Colon (tissue), 2 donors: ENCODE results near the gene PIH1D1.
"Not testable (repeated sequence)": the region's sequence is repeated elsewhere in the genome, so short reads cannot be mapped to it uniquely, and the experiment has no call there.

Experiments
- FAIRE-seq: peaks from 2 replicates; lab custom pipeline; 2012; peaks lifted over from hg19 to GRCh38; lab: Jason Lieb, UNC
- donor health status: control.
- donor health status: control.

Gene PIH1D1

GRCh38 chr19:49481020-49481683, 29.5 kb upstream of the PIH1D1 start:
- no peak for FAIRE-seq

- FAIRE-seq = no peak
These were observed 28.5 kb upstream of the PIH1D1 start for GRCh38 chr19:49479975-49480628.

DNA sequence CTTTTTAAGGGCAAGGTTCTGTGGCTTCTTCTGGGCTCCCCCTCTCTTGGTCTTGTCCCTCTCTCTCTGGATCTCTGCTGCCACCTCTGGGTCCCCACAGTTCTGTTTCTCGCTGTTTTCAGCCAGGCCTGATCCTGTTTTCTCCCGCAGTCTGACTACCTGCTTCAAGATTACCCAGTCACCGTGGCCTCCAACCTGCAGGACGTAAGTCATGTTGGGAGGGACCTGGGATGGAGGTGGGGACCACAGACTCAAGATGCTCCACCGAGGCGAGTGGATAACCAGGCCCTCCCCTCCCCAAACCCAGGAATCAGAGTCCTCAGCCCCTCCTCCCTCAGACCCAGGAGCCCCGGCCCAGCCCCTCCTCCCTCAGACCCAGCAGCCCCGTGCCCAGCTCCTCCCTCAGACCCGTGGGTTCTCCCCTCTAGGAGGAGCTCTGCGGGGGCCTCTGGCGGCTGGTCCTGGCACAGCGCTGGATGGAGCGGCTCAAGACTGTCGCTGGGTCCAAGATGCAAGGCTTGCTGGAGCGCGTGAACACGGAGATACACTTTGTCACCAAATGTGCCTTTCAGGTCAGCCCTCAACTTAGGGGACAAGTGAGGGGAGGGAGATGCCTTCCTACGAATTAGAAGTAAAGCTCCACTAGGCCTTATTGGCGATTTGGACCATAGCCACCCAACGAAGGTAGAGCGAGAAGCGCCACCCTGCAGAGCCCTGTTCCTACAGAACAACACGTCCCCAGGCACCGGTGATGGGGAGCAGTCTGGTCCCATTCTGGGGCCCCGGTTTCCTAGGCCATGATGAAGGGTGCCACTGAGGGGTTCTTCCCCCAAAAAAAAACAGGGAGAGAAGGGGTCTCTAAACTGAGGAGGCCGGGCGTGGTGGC, 24.6 kb upstream of the PIH1D1 start:
- FAIRE-seq = no peak

DNA sequence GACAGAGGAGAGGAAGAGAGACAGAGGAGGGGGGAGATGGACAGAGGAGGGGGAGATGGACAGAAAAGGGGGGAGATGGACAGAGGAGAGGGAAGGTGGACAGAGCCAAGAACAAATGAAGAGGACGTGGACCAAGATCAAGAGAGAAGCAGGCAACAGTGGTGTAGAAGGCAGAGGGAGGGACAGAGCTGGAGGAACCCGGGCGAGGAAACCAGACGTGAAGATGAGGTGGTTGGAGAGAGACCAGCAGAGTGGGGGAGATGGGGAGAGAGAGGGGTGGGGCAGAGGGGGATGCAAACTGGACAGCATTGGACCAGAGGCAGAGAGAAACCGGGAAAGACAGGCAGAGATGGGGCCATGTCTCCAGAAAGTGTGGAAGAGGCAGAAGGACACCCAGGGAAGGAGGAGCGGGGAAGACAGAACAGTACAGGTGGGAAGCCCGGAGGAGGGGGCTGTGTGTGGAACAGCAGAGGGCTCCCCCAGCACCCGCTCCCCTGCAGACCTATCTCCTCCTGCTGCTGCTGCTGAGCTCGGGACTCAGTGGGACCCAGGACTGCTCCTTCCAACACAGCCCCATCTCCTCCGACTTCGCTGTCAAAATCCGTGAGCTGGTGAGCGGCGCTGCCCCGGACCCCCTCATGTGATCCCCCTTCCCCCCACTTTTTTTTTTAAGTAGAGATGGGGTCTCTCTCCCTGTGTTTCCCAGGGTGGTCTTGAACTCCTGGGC, 23.7 kb upstream of the PIH1D1 start:
- FAIRE-seq = no peak

GRCh38 chr19:49474542-49474924, 22.9 kb upstream of the PIH1D1 start:
- FAIRE-seq = no peak

DNA sequence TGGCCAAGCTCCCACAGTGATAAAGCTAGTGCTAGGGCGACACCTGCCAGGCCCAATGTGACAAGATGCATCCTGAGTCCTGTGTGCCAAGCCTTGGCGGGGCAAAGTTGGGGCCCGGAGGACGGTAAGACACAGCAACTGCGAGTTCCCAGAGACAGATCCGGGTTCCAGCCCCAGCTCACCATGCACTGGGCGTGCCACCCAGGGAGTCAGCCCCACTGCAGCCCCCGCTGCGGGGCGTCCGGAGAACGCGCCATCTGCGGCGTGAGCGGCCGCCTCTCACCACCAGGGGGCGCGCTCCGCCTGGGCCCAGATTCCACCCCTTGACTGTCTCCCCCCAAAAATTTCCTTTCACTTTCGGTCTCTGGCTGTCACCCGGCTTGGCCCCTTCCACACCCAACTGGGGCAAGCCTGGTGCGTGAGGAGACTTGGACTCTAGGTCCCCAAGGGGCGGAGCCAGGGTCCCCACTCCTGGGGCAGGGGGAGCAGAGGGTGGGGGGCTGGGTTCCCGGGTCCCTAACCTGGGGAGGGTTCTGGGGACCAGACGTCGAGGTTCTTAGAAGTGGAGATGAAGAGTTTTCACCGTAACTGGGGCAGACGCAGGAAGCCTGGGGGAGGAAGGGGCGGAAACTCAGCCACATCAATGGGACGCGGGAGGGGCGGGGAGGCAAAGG, 22.4 kb upstream of the PIH1D1 start, which contains the start of gene FLT3LG:
Gene FLT3LG, plus strand, starts transcription at position 348 of the 674 bp plus-strand sequence. CDS start 425 bp downstream, outside the sequence.
- no peak for FAIRE-seq

GRCh38 chr19:49473501-49473867, 21.9 kb upstream of the PIH1D1 start:
- FAIRE-seq = not testable (repeated sequence)

DNA sequence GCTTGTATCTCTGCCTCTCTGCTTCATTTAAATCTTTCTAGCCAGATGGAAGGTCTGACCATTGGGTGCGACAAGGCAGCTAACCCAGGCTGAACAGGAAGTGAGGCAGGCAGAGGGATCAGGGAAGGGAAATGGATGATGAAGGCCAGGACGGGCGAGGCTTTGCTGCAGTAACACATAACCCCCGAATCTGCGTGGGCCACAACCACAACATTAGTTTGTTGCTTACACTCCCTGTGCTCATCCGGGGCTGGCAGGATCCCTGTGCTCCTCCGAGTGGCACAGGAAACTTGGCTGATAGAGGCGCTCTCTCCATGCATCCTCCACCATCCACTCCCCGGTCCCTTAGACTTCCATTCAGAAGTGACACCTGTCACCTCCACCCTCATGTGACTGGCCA, 21.3 kb upstream of the PIH1D1 start:
- no peak for FAIRE-seq

DNA sequence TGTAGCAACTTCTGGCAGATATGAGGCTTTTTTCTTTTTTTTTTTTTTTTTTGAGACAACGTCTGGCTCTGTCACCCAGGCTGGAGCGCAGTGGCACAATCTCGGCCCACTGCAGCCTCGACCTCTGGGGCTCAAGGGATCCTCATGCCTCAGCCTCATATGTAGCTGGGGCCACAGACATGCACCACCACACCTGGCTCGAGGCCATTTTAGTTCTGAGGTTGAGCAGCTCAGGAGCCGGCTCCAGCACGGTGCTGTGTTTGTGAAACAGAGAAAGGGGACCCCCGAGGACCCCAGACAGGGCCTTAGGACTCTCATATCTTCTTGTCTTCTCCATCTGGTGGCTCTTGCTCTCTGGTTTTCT, 19.0 kb upstream of the PIH1D1 start:
- no peak for FAIRE-seq

DNA sequence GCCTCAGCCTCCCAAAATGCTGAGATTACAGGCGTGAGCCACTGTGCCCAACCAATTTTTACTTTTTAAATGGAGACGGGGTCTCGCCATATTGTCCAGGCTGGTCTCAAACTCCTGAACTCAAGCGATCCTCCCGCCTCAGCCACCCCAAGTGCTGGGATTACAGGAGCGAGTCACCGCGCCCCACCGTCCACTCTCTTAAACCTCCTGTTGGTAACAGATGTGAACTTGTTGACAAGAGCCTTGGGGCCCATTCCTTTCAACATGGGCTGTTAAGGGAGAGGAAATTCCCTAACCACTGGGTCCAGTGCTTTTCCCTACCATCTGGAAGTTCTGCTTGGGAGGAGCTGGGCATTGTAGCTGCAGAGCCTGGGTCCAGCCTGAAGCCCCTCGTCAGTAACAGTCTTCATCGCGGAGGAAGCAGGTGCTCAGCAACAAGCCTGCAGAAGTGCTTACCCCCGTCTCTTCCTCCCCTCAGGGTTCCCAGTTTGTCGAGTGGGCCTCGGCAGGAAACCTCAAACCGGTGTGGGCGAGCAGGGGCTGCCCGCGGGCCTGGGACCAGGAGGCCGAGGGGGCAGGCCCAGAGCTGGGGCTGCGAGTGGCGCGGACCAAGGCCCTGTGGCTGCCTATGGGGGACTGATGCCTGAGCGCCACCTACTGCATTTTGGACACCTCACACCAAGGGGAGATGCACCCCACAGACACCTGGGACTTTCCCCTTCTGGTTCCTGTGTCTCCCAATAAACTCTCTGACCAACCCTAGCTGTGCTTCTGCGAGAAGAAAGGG, 18.4 kb upstream of the PIH1D1 start:
- no peak for FAIRE-seq

GRCh38 chr19:49468746-49469447, 17.3 kb upstream of the PIH1D1 start:
- no peak for FAIRE-seq

DNA sequence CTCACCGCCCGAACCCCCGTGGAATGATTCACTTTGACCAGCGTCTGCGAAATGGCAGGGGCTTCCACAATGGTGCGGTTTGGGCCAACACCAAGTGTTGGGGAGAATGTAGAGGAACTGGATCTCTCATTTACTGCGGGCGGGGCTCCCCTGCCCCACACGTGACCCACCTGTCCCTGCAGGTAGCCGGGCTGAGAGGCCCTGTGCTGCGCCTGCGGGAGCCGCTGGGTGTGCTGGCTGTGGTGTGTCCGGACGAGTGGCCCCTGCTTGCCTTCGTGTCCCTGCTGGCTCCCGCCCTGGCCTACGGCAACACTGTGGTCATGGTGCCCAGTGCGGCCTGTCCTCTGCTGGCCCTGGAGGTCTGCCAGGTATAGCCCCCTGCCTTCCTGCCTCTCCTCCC, 16.6 kb upstream of the PIH1D1 start:
- no peak for FAIRE-seq

- FAIRE-seq = no peak
These were observed 13.8 kb upstream of the PIH1D1 start for GRCh38 chr19:49465371-49465770.

GRCh38 chr19:49463960-49464740, 12.5 kb upstream of the PIH1D1 start:
- no peak for FAIRE-seq

GRCh38 chr19:49462492-49462891, 10.9 kb upstream of the PIH1D1 start:
- no peak for FAIRE-seq

DNA sequence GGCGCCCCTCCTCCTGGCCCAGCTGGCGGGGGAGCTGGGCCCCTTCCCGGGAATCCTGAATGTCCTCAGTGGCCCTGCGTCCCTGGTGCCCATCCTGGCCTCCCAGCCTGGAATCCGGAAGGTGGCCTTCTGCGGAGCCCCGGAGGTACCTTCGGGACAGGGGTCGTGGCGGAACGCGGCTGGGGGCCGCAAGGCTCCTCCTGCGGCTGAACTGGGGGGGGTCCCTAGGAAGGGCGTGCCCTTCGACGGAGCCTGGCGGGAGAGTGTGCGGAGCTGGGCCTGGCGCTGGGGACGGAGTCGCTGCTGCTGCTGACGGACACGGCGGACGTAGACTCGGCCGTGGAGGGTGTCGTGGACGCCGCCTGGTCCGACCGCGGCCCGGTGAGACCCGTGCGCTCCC, 10.0 kb upstream of the PIH1D1 start:
- no peak for FAIRE-seq

GRCh38 chr19:49461130-49461529, 9.5 kb upstream of the PIH1D1 start:
- FAIRE-seq = not testable (repeated sequence)

GRCh38 chr19:49459388-49459787, 7.8 kb upstream of the PIH1D1 start:
- FAIRE-seq = no peak

GRCh38 chr19:49458567-49458903, 6.9 kb upstream of the PIH1D1 start:
- no peak for FAIRE-seq

DNA sequence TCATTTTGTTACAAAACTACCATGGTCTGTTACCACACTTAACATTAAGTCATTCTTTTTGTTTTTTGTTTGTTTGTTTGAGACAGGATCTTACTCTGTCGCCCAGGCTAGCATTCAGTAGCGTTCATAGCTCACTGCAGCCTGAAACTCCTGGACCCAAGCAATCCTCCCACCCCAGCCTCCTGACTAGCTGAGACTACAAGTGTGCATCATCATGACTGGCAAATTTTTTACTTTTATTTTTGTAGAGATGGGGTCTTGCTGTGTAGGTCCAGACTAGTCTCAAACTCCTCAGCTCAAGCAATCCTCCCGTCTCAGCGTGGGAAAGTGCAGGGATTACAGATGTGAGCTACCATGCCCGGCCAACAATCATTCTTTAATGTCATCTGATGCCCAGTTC, 4.7 kb upstream of the PIH1D1 start:
- no peak for FAIRE-seq
